ENCODE data around the gene VPS16.

DNA sequence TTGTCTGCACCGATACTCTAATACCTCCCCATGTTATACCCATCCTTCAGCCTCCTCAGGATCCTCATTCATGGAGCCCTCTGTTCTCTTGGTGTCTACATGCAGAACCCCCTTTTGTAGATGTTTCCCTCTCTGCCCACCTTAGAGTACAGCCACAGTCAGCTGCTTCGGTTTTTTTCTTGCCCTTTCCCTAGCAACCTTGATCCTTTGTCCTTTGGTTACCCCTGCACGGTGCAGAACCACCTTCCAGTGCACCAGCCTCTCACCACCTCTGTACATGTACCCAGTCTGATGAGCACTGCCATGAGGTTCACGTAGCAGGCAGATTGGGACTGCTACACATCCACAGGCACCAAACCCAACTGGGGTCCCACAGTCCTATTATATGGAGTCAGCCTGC lies 7.3 kb downstream of the VPS16 start:
- TF ChIP-seq POLR2AphosphoS5 (IDR thresholded peaks at IDR 0.05) = no peak
- TF ChIP-seq, protein P1, sequence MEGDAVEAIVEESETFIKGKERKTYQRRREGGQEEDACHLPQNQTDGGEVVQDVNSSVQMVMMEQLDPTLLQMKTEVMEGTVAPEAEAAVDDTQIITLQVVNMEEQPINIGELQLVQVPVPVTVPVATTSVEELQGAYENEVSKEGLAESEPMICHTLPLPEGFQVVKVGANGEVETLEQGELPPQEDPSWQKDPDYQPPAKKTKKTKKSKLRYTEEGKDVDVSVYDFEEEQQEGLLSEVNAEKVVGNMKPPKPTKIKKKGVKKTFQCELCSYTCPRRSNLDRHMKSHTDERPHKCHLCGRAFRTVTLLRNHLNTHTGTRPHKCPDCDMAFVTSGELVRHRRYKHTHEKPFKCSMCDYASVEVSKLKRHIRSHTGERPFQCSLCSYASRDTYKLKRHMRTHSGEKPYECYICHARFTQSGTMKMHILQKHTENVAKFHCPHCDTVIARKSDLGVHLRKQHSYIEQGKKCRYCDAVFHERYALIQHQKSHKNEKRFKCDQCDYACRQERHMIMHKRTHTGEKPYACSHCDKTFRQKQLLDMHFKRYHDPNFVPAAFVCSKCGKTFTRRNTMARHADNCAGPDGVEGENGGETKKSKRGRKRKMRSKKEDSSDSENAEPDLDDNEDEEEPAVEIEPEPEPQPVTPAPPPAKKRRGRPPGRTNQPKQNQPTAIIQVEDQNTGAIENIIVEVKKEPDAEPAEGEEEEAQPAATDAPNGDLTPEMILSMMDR (IDR thresholded peaks at IDR 0.05) = no peak

All from sigmoid colon (tissue), 4 donors.